Peyer's patch (tissue), 4 donors: Measurements from ENCODE around the gene CPLANE2. TPM values are rescaled to one million over a fixed set of nuclear protein-coding genes. Genes with fewer than 3 reads are reported as not detected.

ENCODE experiments used
- DNase-seq, 3 donors: peaks; one replicate each; pipeline ENCODE4 v3.0.0-alpha.2; 2017 to 2019
- H3K27ac ChIP-seq, 4 donors: fragments of 200-600 bp; sonication (generic); one replicate each; pipeline ENCODE4 v1.5.1; 2016 to 2019
- H3K27me3 ChIP-seq, 2 donors: fragments of 200-600 bp; sonication (generic); one replicate each; pipeline ENCODE4 v1.5.1; 2019
- H3K36me3 ChIP-seq, 3 donors: fragments of 200-600 bp; sonication (generic); one replicate each; pipeline ENCODE4 v1.5.1; 2016 to 2019
- H3K4me1 ChIP-seq, 4 donors: fragments of 200-600 bp; sonication (generic); one replicate each; pipeline ENCODE4 v1.5.1; 2016 to 2019
- H3K4me3 ChIP-seq, 4 donors: fragments of 200-600 bp; sonication (generic); 1 replicate in 3 of 4; 2 replicates in 1 of 4; pipeline ENCODE4 v1.5.1; 2016 to 2019; ENCODE audit warnings: mild to moderate bottlenecking in 1 of 4
- H3K9me3 ChIP-seq, 4 donors: fragments of 200-600 bp; sonication (generic); one replicate each; pipeline ENCODE4 v1.5.1; 2016 to 2019; ENCODE audit warnings: mild to moderate bottlenecking in 1 of 4
- POLR2A ChIP-seq, 2 donors: fragments of 450-650 bp; IDR thresholded peaks; one replicate each; pipeline ENCODE4 v1.5.1; 2017; ENCODE audit warnings: antibody characterized with exemption in 2 of 2, mild to moderate bottlenecking in 2 of 2, moderate library complexity in 2 of 2
- total RNA-seq, 4 donors: library from RNA; depleted of rRNA; stranded (reverse); fragments of >200 nt; gene quantifications; one replicate each; pipeline ENCODE4 v1.1.0, GENCODE V29; 2016
- TF ChIP-seq, protein P1 (sequence below), 6 experiments: fragments of 450-650 bp in 4 of 6; fragments of 200-600 bp in 2 of 6; sonication (generic) in 1 of 6; IDR thresholded peaks; one replicate each; pipeline ENCODE4 v1.5.1; 2017 to 2019; ENCODE audit warnings: antibody characterized with exemption in 6 of 6, mild to moderate bottlenecking in 3 of 6, moderate library complexity in 1 of 6

Gene CPLANE2
- total RNA-seq, 4 donors from 2014 or later = 1.2 to 6.6 (median 3.4) TPM; not detected in 1

DNA sequence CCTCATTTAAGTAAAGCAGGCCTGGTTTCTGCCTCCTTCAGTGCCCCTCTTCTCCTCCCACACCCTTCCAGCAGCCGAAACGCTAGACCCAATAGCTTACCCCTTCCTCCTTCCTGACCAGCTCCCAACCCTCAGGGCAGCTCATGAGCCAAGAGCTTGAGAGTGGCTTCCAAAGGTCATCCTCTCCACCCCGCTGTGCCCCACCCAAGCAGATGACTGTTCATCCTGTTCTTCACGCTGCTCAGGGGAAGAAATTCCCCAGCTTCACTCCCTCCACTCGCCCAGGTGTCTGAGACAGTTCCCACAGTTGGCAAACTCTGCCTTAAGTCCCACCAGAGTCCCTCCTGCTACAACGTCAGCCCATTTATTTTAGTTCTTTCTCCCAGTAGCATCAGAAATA is 48.0 kb downstream of the CPLANE2 start:
- Histone ChIP-seq H3K4me1 (peaks cover 0 to 14% (median 4%) of the 10 kb centered on the region in 4 donors), H3K27ac (peak overlapping the region in 3 of 4 donors; percentile 70 to 90 (median 88))

DNA sequence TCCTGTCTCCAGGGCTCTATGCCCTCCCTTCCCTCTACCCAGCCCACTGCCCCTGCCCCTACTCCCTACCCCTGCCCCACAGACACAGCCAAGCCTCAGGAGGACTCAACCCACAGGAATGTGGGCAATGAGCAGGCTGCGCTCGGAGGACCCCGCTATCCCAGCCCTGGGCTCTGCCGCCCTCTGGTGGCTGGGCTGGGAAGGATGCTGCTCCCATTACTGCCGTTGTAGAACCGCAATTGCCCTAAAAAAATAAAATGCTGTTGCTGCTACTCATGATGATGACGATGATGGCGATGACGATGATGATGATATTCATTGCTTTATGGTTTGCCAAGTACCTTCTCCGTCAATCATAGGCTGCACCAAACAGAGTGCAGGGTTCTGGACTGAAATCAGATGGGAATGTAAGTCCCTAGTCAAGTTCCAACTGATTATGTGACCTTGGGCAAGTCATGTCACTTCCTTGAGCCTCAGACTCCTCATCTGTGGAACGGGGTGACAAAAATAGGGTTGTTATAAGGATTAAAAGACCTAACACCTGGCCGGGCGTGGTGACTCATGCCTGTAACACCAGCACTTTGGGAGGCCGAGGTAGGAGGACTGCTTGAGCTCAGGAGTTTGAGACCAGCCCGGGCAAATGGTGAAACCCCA is 49.1 kb downstream of the CPLANE2 start:
- Histone ChIP-seq H3K36me3 (no peaks in the 10 kb centered on the region), H3K27ac (peak overlapping the region; percentile 25 to 90 (median 79)), H3K4me3 (no peak overlapping the region), H3K9me3 (no peaks in the 10 kb centered on the region), H3K27me3 (no peaks in the 10 kb centered on the region), H3K4me1 (peaks cover 0 to 14% (median 4%) of the 10 kb centered on the region in 4 donors)
- TF ChIP-seq POLR2A (IDR thresholded peaks at IDR 0.05) = no peak
- TF ChIP-seq, protein P1, sequence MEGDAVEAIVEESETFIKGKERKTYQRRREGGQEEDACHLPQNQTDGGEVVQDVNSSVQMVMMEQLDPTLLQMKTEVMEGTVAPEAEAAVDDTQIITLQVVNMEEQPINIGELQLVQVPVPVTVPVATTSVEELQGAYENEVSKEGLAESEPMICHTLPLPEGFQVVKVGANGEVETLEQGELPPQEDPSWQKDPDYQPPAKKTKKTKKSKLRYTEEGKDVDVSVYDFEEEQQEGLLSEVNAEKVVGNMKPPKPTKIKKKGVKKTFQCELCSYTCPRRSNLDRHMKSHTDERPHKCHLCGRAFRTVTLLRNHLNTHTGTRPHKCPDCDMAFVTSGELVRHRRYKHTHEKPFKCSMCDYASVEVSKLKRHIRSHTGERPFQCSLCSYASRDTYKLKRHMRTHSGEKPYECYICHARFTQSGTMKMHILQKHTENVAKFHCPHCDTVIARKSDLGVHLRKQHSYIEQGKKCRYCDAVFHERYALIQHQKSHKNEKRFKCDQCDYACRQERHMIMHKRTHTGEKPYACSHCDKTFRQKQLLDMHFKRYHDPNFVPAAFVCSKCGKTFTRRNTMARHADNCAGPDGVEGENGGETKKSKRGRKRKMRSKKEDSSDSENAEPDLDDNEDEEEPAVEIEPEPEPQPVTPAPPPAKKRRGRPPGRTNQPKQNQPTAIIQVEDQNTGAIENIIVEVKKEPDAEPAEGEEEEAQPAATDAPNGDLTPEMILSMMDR (IDR thresholded peaks at IDR 0.05) = peak; percentile 73 to 99 (median 96)
- peak; percentile 69 to 88 (median 84) for DNase-seq

More for the DNA sequence above, 48.0 kb downstream of the CPLANE2 start:
- H3K36me3 ChIP-seq = no peaks in the 10 kb centered on the region
- H3K4me3 ChIP-seq = peak overlapping the region in 2 of 4 donors; percentile 30 to 38
- H3K27me3 ChIP-seq = no peaks in the 10 kb centered on the region
- TF ChIP-seq, protein P1 (IDR thresholded peaks at IDR 0.05) = no peak
- peak; percentile 46 to 74 for TF ChIP-seq POLR2A (IDR thresholded peaks at IDR 0.05)
- H3K9me3 ChIP-seq = no peaks in the 10 kb centered on the region
- peak in 2 of 3 donors; percentile 84 to 86 for DNase-seq

DNA sequence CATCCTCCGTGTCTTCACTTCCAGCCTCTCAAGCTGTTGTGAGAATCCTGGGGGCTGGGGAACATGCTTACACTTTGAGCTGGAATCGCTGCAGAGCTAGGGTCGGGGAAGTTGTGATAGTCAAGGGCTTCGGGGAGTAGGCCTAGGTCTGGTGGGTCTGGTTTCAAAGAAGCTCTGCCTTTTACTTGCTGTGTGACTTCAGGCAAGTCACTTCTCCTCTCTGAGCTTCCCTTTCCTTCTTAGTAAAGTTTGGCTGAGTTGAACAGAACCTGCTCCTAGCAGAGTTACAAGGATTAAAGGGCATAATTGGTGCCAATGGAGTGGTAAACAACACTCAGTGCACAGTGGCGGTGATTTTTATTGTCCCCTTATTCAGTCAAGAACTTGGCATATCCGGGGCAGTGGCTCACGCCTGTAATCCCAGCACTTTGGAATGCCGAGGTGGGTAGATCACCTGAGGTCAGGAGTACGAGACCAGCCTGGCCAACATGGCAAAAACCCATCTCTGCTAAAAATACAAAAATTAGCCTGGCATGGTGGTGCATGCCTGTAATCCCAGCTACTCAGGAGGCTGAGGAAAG is 50.2 kb downstream of the CPLANE2 start:
- Histone ChIP-seq H3K36me3 (no peaks in the 10 kb centered on the region), H3K4me1 (peaks cover 0 to 24% (median 4%) of the 10 kb centered on the region in 4 donors), H3K27me3 (no peaks in the 10 kb centered on the region), H3K4me3 (no peak overlapping the region), H3K9me3 (no peaks in the 10 kb centered on the region), H3K27ac (peak overlapping the region in 1 of 4 donors; percentile 66)
- DNase-seq = peak in 1 of 3 donors; percentile 71
- TF ChIP-seq, protein P1 (IDR thresholded peaks at IDR 0.05) = no peak
- TF ChIP-seq POLR2A (IDR thresholded peaks at IDR 0.05) = no peak

- DNase-seq = no peak
- Histone ChIP-seq H3K36me3 (no peaks in the 10 kb centered on the region), H3K27me3 (no peaks in the 10 kb centered on the region), H3K9me3 (no peaks in the 10 kb centered on the region), H3K4me3 (no peak overlapping the region), H3K4me1 (peaks cover 0 to 35% (median 4%) of the 10 kb centered on the region in 4 donors), H3K27ac (no peak overlapping the region)
- TF ChIP-seq, protein P1 (IDR thresholded peaks at IDR 0.05) = no peak
- no peak for TF ChIP-seq POLR2A (IDR thresholded peaks at IDR 0.05)
Measured at GRCh38 chr1:16184557-16185303, 52.3 kb downstream of the CPLANE2 start.

- no peak overlapping the region for H3K27ac ChIP-seq
- peaks cover 0 to 39% (median 4%) of the 10 kb centered on the region in 4 donors for H3K4me1 ChIP-seq
- TF ChIP-seq, protein P1 (IDR thresholded peaks at IDR 0.05) = no peak
- no peak for TF ChIP-seq POLR2A (IDR thresholded peaks at IDR 0.05)
- no peaks in the 10 kb centered on the region for H3K36me3 ChIP-seq
- no peaks in the 10 kb centered on the region for H3K27me3 ChIP-seq
- H3K9me3 ChIP-seq = no peaks in the 10 kb centered on the region
- DNase-seq = no peak
- no peak overlapping the region for H3K4me3 ChIP-seq
Measured at GRCh38 chr1:16183765-16184556, 53.0 kb downstream of the CPLANE2 start.
